ENCODE measurements around the gene TSSC4.

The TSSC4 gene

GRCh38 chr11:2369896-2370295 is 30.7 kb upstream of the TSSC4 start:
- no peak for DNase-seq

- no peak for DNase-seq
Observed at GRCh38 chr11:2374456-2375201, 25.9 kb upstream of the TSSC4 start.

- no peak for DNase-seq
Observed at GRCh38 chr11:2375341-2375853, 25.2 kb upstream of the TSSC4 start.

GRCh38 chr11:2375964-2376551 is 24.5 kb upstream of the TSSC4 start:
- no peak for DNase-seq

- DNase-seq, result peak; percentile 58
Observed at GRCh38 chr11:2376751-2377451, 23.6 kb upstream of the TSSC4 start, which contains the start of gene CD81. TSS of gene CD81 (plus strand) at chr11:2377310. CDS start at chr11:2377550, 240 bp downstream.

- DNase-seq, result peak; percentile 61 to 69
Observed at GRCh38 chr11:2377511-2378443, 22.8 kb upstream of the TSSC4 start.

GRCh38 chr11:2378527-2379210 is 21.9 kb upstream of the TSSC4 start:
- DNase-seq, result no peak

- no peak for DNase-seq
Observed at GRCh38 chr11:2379466-2380174, 20.9 kb upstream of the TSSC4 start.

- no peak for DNase-seq
Observed at GRCh38 chr11:2380396-2380795, 20.2 kb upstream of the TSSC4 start.

- no peak for DNase-seq
Observed at GRCh38 chr11:2380807-2381350, 19.7 kb upstream of the TSSC4 start.

GRCh38 chr11:2381494-2382128 is 18.9 kb upstream of the TSSC4 start:
- no peak for DNase-seq

- no peak for DNase-seq
Observed at GRCh38 chr11:2382129-2382517, 18.4 kb upstream of the TSSC4 start.

GRCh38 chr11:2382936-2383851 is 17.4 kb upstream of the TSSC4 start:
- no peak for DNase-seq

- DNase-seq, result peak; percentile 34
Observed at GRCh38 chr11:2383852-2384804, 16.4 kb upstream of the TSSC4 start.

- DNase-seq, result no peak
Observed at GRCh38 chr11:2385156-2386151, 15.1 kb upstream of the TSSC4 start.

GRCh38 chr11:2386591-2386990 is 14.0 kb upstream of the TSSC4 start:
- DNase-seq, result no peak
